Osteocyte (in vitro differentiated cells): ENCODE data around the gene ATP6V0A4. TPM values are rescaled to one million over a fixed set of nuclear protein-coding genes. Genes with fewer than 3 reads are reported as not detected.

Experiments used
- DNase-seq: peaks from one replicate; pipeline ENCODE4 v3.0.0; 2021; ENCODE audit warnings: mixed read lengths; ENCODE audit not compliant: unreplicated experiment; ENCODE audit errors: extremely low spot score
- H3K27ac Mint-ChIP-seq: one replicate; pipeline ENCODE4 v1.8.0; 2021; ENCODE audit warnings: mild to moderate bottlenecking, mixed read lengths; ENCODE audit not compliant: unreplicated experiment
- H3K27me3 Mint-ChIP-seq: one replicate; pipeline ENCODE4 v1.8.0; 2021; ENCODE audit warnings: mixed read lengths; ENCODE audit not compliant: unreplicated experiment
- H3K36me3 Mint-ChIP-seq: one replicate; pipeline ENCODE4 v1.8.0; 2021; ENCODE audit warnings: mixed read lengths; ENCODE audit not compliant: unreplicated experiment
- H3K4me1 Mint-ChIP-seq: one replicate; pipeline ENCODE4 v1.8.0; 2021; ENCODE audit warnings: mixed read lengths; ENCODE audit not compliant: unreplicated experiment
- H3K4me3 Mint-ChIP-seq: one replicate; pipeline ENCODE4 v1.8.0; 2021; ENCODE audit warnings: mild to moderate bottlenecking, moderate library complexity, mixed read lengths; ENCODE audit not compliant: unreplicated experiment
- H3K9me3 Mint-ChIP-seq: one replicate; pipeline ENCODE4 v1.8.0; 2021; ENCODE audit warnings: mixed read lengths; ENCODE audit not compliant: unreplicated experiment
- CTCF ChIP-seq: fragments of 200-600 bp; sonication (generic); IDR thresholded peaks from 2 replicates; pipeline ENCODE4 v1.5.0; 2021; ENCODE audit warnings: antibody characterized with exemption, mild to moderate bottlenecking, moderate library complexity
- total RNA-seq: library from RNA; stranded (reverse); gene quantifications from 2 replicates; pipeline ENCODE4 v1.2.1, GENCODE V29; 2021

The ATP6V0A4 gene
- total RNA-seq, 1 donor from 2014 or later, result 0.64 TPM

GRCh38 chr7:138829335-138829734, 31.3 kb upstream of the ATP6V0A4 start:
- no peak for DNase-seq
- peaks cover 4% of the 10 kb centered on the region for H3K9me3 Mint-ChIP-seq
- no peak overlapping the region for H3K27ac Mint-ChIP-seq
- no peaks in the 10 kb centered on the region for H3K27me3 Mint-ChIP-seq
- H3K4me1 Mint-ChIP-seq, result no peaks in the 10 kb centered on the region
- peaks cover under 1% of the 10 kb centered on the region for H3K36me3 Mint-ChIP-seq
- H3K4me3 Mint-ChIP-seq, result no peak overlapping the region
- no peak for TF ChIP-seq CTCF

- Mint-ChIP-seq H3K9me3 (peaks cover 4% of the 10 kb centered on the region), H3K36me3 (no peaks in the 10 kb centered on the region), H3K4me3 (no peak overlapping the region), H3K27ac (no peak overlapping the region), H3K27me3 (no peaks in the 10 kb centered on the region), H3K4me1 (no peaks in the 10 kb centered on the region)
- no peak for DNase-seq
- no peak for TF ChIP-seq CTCF
These were observed 30.3 kb upstream of the ATP6V0A4 start for GRCh38 chr7:138828302-138828701.

- no peak for TF ChIP-seq CTCF
- Mint-ChIP-seq H3K4me1 (no peaks in the 10 kb centered on the region), H3K36me3 (no peaks in the 10 kb centered on the region), H3K27ac (no peak overlapping the region), H3K27me3 (no peaks in the 10 kb centered on the region), H3K4me3 (no peak overlapping the region), H3K9me3 (peaks cover 4% of the 10 kb centered on the region)
- DNase-seq, result no peak
These were observed 27.2 kb upstream of the ATP6V0A4 start for GRCh38 chr7:138825049-138825721.

- Mint-ChIP-seq H3K9me3 (peaks cover 4% of the 10 kb centered on the region), H3K4me1 (no peaks in the 10 kb centered on the region), H3K4me3 (no peak overlapping the region), H3K27me3 (no peaks in the 10 kb centered on the region), H3K36me3 (no peaks in the 10 kb centered on the region), H3K27ac (no peak overlapping the region)
- TF ChIP-seq CTCF, result no peak
- no peak for DNase-seq
These were observed 25.0 kb upstream of the ATP6V0A4 start for GRCh38 chr7:138822867-138823535.

- TF ChIP-seq CTCF, result no peak
These were observed 23.9 kb upstream of the ATP6V0A4 start for GRCh38 chr7:138821912-138822311.

More at GRCh38 chr7:138821912-138822311, 23.9 kb upstream of the ATP6V0A4 start:
- Mint-ChIP-seq H3K4me1 (no peaks in the 10 kb centered on the region), H3K27me3 (no peaks in the 10 kb centered on the region), H3K4me3 (no peak overlapping the region), H3K9me3 (peaks cover 4% of the 10 kb centered on the region), H3K27ac (no peak overlapping the region), H3K36me3 (no peaks in the 10 kb centered on the region)
- no peak for DNase-seq
